ENCODE measurements around the gene CNTNAP4. TPM values are rescaled to one million over a fixed set of nuclear protein-coding genes. Genes with fewer than 3 reads are reported as not detected.

CNTNAP4 gene
- total RNA-seq, 1 donor from 2014 or later = 1.2 TPM

GRCh38 chr16:76338472-76338871 lies 61.3 kb downstream of the CNTNAP4 start:
- Mint-ChIP-seq H3K27me3 (ENCODE audit: unreplicated experiment) (peaks cover 4% of the 10 kb centered on the region), H3K36me3 (ENCODE audit: unreplicated experiment) (peaks cover 4% of the 10 kb centered on the region), H3K4me3 (ENCODE audit: unreplicated experiment) (no peak overlapping the region), H3K4me1 (ENCODE audit: low read depth, unreplicated experiment) (no peaks in the 10 kb centered on the region), H3K9me3 (ENCODE audit: unreplicated experiment) (peaks cover 4% of the 10 kb centered on the region), H3K27ac (ENCODE audit: unreplicated experiment) (no peak overlapping the region)
- no peak for TF ChIP-seq CTCF (IDR thresholded peaks at IDR 0.05; ENCODE audit: partially characterized antibody, unreplicated experiment)
- no peak for DNase-seq

GRCh38 chr16:76343769-76344168 lies 66.6 kb downstream of the CNTNAP4 start:
- H3K36me3 Mint-ChIP-seq (ENCODE audit: unreplicated experiment) = no peaks in the 10 kb centered on the region
- DNase-seq = no peak
- H3K4me3 Mint-ChIP-seq (ENCODE audit: unreplicated experiment) = no peak overlapping the region
- H3K4me1 Mint-ChIP-seq (ENCODE audit: low read depth, unreplicated experiment) = no peaks in the 10 kb centered on the region
- H3K27ac Mint-ChIP-seq (ENCODE audit: unreplicated experiment) = no peak overlapping the region
- no peak for TF ChIP-seq CTCF (IDR thresholded peaks at IDR 0.05; ENCODE audit: partially characterized antibody, unreplicated experiment)
- H3K9me3 Mint-ChIP-seq (ENCODE audit: unreplicated experiment) = no peaks in the 10 kb centered on the region
- H3K27me3 Mint-ChIP-seq (ENCODE audit: unreplicated experiment) = no peaks in the 10 kb centered on the region

GRCh38 chr16:76345163-76345661 lies 68.0 kb downstream of the CNTNAP4 start:
- no peak for DNase-seq
- no peaks in the 10 kb centered on the region for H3K36me3 Mint-ChIP-seq (ENCODE audit: unreplicated experiment)
- H3K4me1 Mint-ChIP-seq (ENCODE audit: low read depth, unreplicated experiment) = no peaks in the 10 kb centered on the region
- no peaks in the 10 kb centered on the region for H3K27me3 Mint-ChIP-seq (ENCODE audit: unreplicated experiment)
- H3K27ac Mint-ChIP-seq (ENCODE audit: unreplicated experiment) = no peak overlapping the region
- TF ChIP-seq CTCF (IDR thresholded peaks at IDR 0.05; ENCODE audit: partially characterized antibody, unreplicated experiment) = no peak
- H3K4me3 Mint-ChIP-seq (ENCODE audit: unreplicated experiment) = no peak overlapping the region
- H3K9me3 Mint-ChIP-seq (ENCODE audit: unreplicated experiment) = no peaks in the 10 kb centered on the region

- H3K4me3 Mint-ChIP-seq (ENCODE audit: unreplicated experiment) = no peak overlapping the region
- H3K27ac Mint-ChIP-seq (ENCODE audit: unreplicated experiment) = no peak overlapping the region
- H3K9me3 Mint-ChIP-seq (ENCODE audit: unreplicated experiment) = no peaks in the 10 kb centered on the region
- no peaks in the 10 kb centered on the region for H3K36me3 Mint-ChIP-seq (ENCODE audit: unreplicated experiment)
- H3K27me3 Mint-ChIP-seq (ENCODE audit: unreplicated experiment) = no peaks in the 10 kb centered on the region
- no peaks in the 10 kb centered on the region for H3K4me1 Mint-ChIP-seq (ENCODE audit: low read depth, unreplicated experiment)
- no peak for DNase-seq
- no peak for TF ChIP-seq CTCF (IDR thresholded peaks at IDR 0.05; ENCODE audit: partially characterized antibody, unreplicated experiment)
These were observed 69.0 kb downstream of the CNTNAP4 start for GRCh38 chr16:76346210-76346609.

GRCh38 chr16:76351441-76351840 lies 74.2 kb downstream of the CNTNAP4 start:
- no peak for TF ChIP-seq CTCF (IDR thresholded peaks at IDR 0.05; ENCODE audit: partially characterized antibody, unreplicated experiment)
- H3K36me3 Mint-ChIP-seq (ENCODE audit: unreplicated experiment) = no peaks in the 10 kb centered on the region
- no peak for DNase-seq
- H3K27me3 Mint-ChIP-seq (ENCODE audit: unreplicated experiment) = no peaks in the 10 kb centered on the region
- no peak overlapping the region for H3K4me3 Mint-ChIP-seq (ENCODE audit: unreplicated experiment)
- no peaks in the 10 kb centered on the region for H3K4me1 Mint-ChIP-seq (ENCODE audit: low read depth, unreplicated experiment)
- no peaks in the 10 kb centered on the region for H3K9me3 Mint-ChIP-seq (ENCODE audit: unreplicated experiment)
- H3K27ac Mint-ChIP-seq (ENCODE audit: unreplicated experiment) = no peak overlapping the region

All from glutamatergic neuron (in vitro differentiated cells).